HG03139 (cell line): ENCODE measurements around the gene ADAMTSL5.
"Not testable (repeated sequence)": the region's sequence is repeated elsewhere in the genome, so short reads cannot be mapped to it uniquely, and the experiment has no call there.

ENCODE experiments used
- ATAC-seq: cut with Tn5 transposase; IDR thresholded peaks from one replicate; pipeline ENCODE4 v1.9.1; 2021; ENCODE audit not compliant: unreplicated experiment

ADAMTSL5 gene

GRCh38 chr19:1514295-1514661 is 1.5 kb upstream of the ADAMTSL5 start:
- ATAC-seq = no peak

- ATAC-seq = no peak
These were observed 878 bp upstream of the ADAMTSL5 start for GRCh38 chr19:1513499-1514294.

GRCh38 chr19:1511318-1512317 is 1.2 kb downstream of the ADAMTSL5 start:
- no peak for ATAC-seq

GRCh38 chr19:1510807-1511206 is 2.0 kb downstream of the ADAMTSL5 start:
- ATAC-seq = no peak

GRCh38 chr19:1510442-1510806 is 2.4 kb downstream of the ADAMTSL5 start:
- ATAC-seq = no peak

GRCh38 chr19:1509602-1510441 is 3.0 kb downstream of the ADAMTSL5 start:
- no peak for ATAC-seq

GRCh38 chr19:1508507-1508856 is 4.3 kb downstream of the ADAMTSL5 start:
- ATAC-seq = no peak

GRCh38 chr19:1507763-1508506 is 4.9 kb downstream of the ADAMTSL5 start:
- ATAC-seq = peak; percentile 61

GRCh38 chr19:1507192-1507660 is 5.6 kb downstream of the ADAMTSL5 start:
- no peak for ATAC-seq

GRCh38 chr19:1505991-1506881 is 6.6 kb downstream of the ADAMTSL5 start:
- ATAC-seq = no peak

- no peak for ATAC-seq
These were observed 7.8 kb downstream of the ADAMTSL5 start for GRCh38 chr19:1505012-1505411.

- no peak for ATAC-seq
These were observed 8.7 kb downstream of the ADAMTSL5 start for GRCh38 chr19:1503925-1504773.

GRCh38 chr19:1503089-1503924 is 9.5 kb downstream of the ADAMTSL5 start:
- ATAC-seq = no peak

GRCh38 chr19:1502433-1503088 is 10.3 kb downstream of the ADAMTSL5 start:
- ATAC-seq = no peak

GRCh38 chr19:1501200-1501595 is 11.6 kb downstream of the ADAMTSL5 start:
- ATAC-seq = no peak

GRCh38 chr19:1499231-1499630 is 13.6 kb downstream of the ADAMTSL5 start:
- ATAC-seq = not testable (repeated sequence)
